ENCODE data around the gene KRT4. TPM values are rescaled to one million over a fixed set of nuclear protein-coding genes. Genes with fewer than 3 reads are reported as not detected.

The KRT4 gene
- total and polyA plus RNA-seq, 7 donors: 0.86 to 18.6 TPM; not detected in 5

DNA sequence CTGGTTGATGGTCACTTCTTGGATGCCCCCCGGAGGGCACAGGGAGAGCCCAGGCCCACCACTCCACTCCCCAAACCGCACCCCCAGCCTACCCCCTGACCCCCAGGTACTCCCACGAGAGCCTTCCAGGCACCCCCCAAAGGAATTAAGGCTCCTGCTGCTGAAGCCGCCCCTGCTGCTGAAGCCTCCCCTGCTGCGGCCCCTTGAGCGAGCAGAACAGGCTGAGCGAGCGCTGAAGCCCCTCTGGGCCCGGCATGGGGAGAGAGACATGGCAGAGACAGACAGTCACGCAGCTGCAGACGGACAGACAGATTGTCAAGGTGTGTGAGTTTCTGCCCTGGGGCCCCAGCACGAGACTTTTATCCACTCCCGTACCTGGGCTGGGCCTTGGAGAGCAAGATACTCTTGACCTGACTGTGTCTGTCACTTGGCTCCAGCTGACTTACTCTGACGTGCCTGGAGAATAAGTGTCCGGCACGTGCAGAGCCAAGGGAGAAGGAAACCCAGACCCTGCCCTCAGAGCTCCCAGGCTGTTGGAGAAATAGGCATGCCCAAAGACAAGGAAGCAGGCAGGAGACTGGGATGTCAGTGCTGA, 34.8 kb upstream of the KRT4 start, which contains the start of gene KRT78:
TSS of gene KRT78 (minus strand) at position 334 of the 595 bp plus-strand sequence. CDS start at position 270, 64 bp downstream.
- WGBS, 2 donors: 86 to 87% methylated on average over 16 of the region's 16 CpGs
- TF ChIP-seq, protein P1, sequence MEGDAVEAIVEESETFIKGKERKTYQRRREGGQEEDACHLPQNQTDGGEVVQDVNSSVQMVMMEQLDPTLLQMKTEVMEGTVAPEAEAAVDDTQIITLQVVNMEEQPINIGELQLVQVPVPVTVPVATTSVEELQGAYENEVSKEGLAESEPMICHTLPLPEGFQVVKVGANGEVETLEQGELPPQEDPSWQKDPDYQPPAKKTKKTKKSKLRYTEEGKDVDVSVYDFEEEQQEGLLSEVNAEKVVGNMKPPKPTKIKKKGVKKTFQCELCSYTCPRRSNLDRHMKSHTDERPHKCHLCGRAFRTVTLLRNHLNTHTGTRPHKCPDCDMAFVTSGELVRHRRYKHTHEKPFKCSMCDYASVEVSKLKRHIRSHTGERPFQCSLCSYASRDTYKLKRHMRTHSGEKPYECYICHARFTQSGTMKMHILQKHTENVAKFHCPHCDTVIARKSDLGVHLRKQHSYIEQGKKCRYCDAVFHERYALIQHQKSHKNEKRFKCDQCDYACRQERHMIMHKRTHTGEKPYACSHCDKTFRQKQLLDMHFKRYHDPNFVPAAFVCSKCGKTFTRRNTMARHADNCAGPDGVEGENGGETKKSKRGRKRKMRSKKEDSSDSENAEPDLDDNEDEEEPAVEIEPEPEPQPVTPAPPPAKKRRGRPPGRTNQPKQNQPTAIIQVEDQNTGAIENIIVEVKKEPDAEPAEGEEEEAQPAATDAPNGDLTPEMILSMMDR (IDR thresholded peaks at IDR 0.05): no peak
- no peak for TF ChIP-seq POLR2A (IDR thresholded peaks at IDR 0.05)
- TF ChIP-seq EP300 (IDR thresholded peaks at IDR 0.05): no peak
- no peak for TF ChIP-seq POLR2AphosphoS5 (IDR thresholded peaks at IDR 0.05)
- no peak for DNase-seq
- H3K4me1 ChIP-seq: no peaks in the 10 kb centered on the region
- H3K4me3 ChIP-seq: no peak within 1 kb of the TSS
- H3K9me3 ChIP-seq: no peaks in the 10 kb centered on the region
- no peak within 1 kb of the TSS for H3K27ac ChIP-seq
- intact Hi-C loops (cut with DNase I): no loop called here
- no peaks in the 10 kb centered on the region for H3K27me3 ChIP-seq
- H3K36me3 ChIP-seq: no peaks in the 10 kb centered on the region

DNA sequence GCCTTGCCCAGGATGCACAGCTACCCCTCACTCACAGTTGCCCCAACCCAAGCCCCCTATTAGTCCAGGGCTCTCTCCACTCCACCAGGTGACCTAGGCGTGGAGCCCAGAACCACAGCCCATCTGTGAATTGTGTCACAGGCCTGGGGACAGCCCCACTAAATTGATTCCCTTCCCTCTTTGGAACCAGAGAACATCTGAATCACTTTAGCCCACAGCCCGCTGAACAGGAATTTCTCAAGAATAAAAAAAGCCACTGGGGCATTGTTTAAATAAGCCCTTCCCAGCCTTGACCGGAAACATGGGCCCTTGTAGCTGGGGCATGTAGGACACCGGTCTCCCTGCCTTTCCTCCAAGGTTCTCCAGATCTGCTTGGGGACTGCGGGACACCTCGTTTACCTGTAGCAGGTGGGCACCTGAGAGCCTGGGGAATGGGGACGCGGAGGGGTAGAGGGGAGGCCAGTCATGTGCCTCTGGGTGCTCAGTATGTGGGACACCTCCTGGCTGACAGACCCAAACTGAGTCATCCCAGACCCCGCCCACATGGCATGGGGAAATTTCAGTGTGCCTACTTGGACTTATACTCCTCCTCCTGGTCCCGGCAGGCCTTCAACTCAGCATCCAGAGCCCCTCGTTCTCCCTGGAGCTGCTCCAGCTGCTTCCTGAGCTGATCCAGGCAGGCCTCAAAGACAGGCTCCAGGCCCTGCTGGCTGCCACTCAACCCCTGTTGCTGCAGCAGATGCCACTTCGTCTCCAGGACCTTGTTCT, 33.6 kb upstream of the KRT4 start:
- TF ChIP-seq POLR2A (IDR thresholded peaks at IDR 0.05) (no peak), EP300 (IDR thresholded peaks at IDR 0.05) (no peak), POLR2AphosphoS5 (IDR thresholded peaks at IDR 0.05) (no peak)
- TF ChIP-seq, protein P1 (IDR thresholded peaks at IDR 0.05): no peak
- intact Hi-C loops (cut with DNase I): no loop called here
- DNase-seq: no peak
- Histone ChIP-seq H3K36me3 (no peaks in the 10 kb centered on the region), H3K9me3 (no peaks in the 10 kb centered on the region), H3K27ac (no peak overlapping the region), H3K27me3 (no peaks in the 10 kb centered on the region), H3K4me1 (no peaks in the 10 kb centered on the region), H3K4me3 (no peak overlapping the region)
- 86 to 90% methylated on average over 12 of the region's 12 CpGs for WGBS, 2 donors

DNA sequence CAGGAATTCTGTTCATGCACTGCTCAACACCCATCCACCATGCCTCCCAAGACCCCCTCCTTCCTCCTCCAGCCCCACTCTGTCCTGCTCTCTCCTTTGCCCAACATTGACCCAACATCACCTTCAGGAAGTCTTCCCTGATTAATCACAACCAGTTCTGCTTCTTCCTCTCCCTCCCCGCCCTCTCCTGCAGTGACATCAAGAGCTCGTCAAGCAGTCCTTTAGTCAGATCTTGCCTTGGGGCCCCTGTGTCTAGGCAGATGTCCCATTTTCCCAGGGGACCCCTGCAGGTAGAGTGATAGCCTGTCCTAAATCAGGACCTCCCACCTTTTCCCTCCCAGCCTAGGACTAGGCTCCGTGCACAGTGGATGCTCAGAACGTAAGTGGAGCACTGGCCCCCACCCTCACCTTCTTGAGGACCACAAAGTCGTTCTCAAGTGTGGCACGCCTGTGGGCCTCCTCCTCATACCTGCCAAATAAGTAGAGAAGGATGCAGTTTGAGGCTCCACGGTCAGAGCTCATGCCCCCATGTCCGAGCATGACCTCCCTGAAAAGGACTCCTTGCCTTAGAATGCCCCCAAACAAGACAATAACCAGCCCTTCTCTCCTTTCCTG, 32.5 kb upstream of the KRT4 start:
- intact Hi-C loops (cut with DNase I): no loop called here
- TF ChIP-seq POLR2A (IDR thresholded peaks at IDR 0.05): no peak
- TF ChIP-seq POLR2AphosphoS5 (IDR thresholded peaks at IDR 0.05): no peak
- TF ChIP-seq EP300 (IDR thresholded peaks at IDR 0.05): no peak
- TF ChIP-seq, protein P1 (IDR thresholded peaks at IDR 0.05): no peak
- H3K27me3 ChIP-seq: no peaks in the 10 kb centered on the region
- no peak overlapping the region for H3K4me3 ChIP-seq
- H3K27ac ChIP-seq: no peak overlapping the region
- no peaks in the 10 kb centered on the region for H3K4me1 ChIP-seq
- no peak for DNase-seq
- H3K9me3 ChIP-seq: no peaks in the 10 kb centered on the region
- H3K36me3 ChIP-seq: no peaks in the 10 kb centered on the region
- WGBS, 2 donors: 84 to 86% methylated on average over 8 of the region's 8 CpGs

DNA sequence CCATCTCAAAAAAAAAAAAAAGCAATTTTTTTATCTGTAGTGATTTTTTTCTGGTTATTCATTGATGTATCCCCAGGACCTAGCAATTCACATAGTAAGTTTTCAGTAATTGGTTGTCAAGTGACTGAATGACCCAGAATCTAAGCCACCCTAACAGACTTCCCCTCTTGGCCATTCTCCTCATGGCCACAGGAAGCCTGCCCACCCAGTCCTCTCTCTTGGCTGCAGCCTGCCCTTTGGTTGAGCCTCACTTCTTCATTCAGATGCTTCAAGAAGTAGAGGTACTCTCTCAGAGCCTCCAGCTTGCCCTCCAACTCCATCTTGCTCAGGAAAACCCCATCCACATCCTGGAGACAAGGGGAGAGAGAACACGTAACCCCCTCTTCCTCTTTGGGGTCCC, 32.0 kb upstream of the KRT4 start:
- no peaks in the 10 kb centered on the region for H3K36me3 ChIP-seq
- DNase-seq: no peak
- 73 to 90% methylated on average over 1 of the region's 1 CpG for WGBS, 2 donors
- H3K9me3 ChIP-seq: no peaks in the 10 kb centered on the region
- H3K27ac ChIP-seq: no peak overlapping the region
- intact Hi-C loops (cut with DNase I): no loop called here
- TF ChIP-seq, protein P1 (IDR thresholded peaks at IDR 0.05): no peak
- no peak for TF ChIP-seq POLR2AphosphoS5 (IDR thresholded peaks at IDR 0.05)
- TF ChIP-seq EP300 (IDR thresholded peaks at IDR 0.05): no peak
- TF ChIP-seq POLR2A (IDR thresholded peaks at IDR 0.05): no peak
- H3K27me3 ChIP-seq: no peaks in the 10 kb centered on the region
- no peaks in the 10 kb centered on the region for H3K4me1 ChIP-seq
- no peak overlapping the region for H3K4me3 ChIP-seq
